Activated T-helper 17 cell treated with anti-CD3 and anti-CD28 coated beads, Interleukin-2, amount 50 U/mL, for 72 hours (primary cell): ENCODE measurements around the gene BAMBI. TPM values are rescaled to one million over a fixed set of nuclear protein-coding genes. Genes with fewer than 3 reads are reported as not detected.

Experiments used
- ATAC-seq: fragments of 150-1000 bp; cut with Tn5 transposase; replicated peaks from 2 replicates; pipeline ENCODE4 v1.10.0; 2021; ENCODE audit warnings: mild to moderate bottlenecking, moderate library complexity
- H3K27ac Mint-ChIP-seq: one replicate; pipeline ENCODE4 v1.8.0; 2022; ENCODE audit warnings: mixed read lengths
- H3K27me3 Mint-ChIP-seq: one replicate; pipeline ENCODE4 v1.8.0; 2022; ENCODE audit warnings: mixed read lengths
- H3K36me3 Mint-ChIP-seq: one replicate; pipeline ENCODE4 v1.8.0; 2022; ENCODE audit warnings: low read depth, mild to moderate bottlenecking, mixed read lengths
- H3K4me1 Mint-ChIP-seq: one replicate; pipeline ENCODE4 v1.8.0; 2022; ENCODE audit warnings: mixed read lengths
- H3K4me3 Mint-ChIP-seq: one replicate; pipeline ENCODE4 v1.8.0; 2022; ENCODE audit warnings: mild to moderate bottlenecking, mixed read lengths
- H3K9me3 Mint-ChIP-seq: one replicate; pipeline ENCODE4 v1.8.0; 2022; ENCODE audit warnings: mixed read lengths
- total RNA-seq, 2 donors: library from RNA; stranded (reverse); gene quantifications; one replicate each; pipeline ENCODE4 v1.2.3, GENCODE V29; 2022

The BAMBI gene
- total RNA-seq, 2 donors from 2014 or later, result not detected

GRCh38 chr10:28664369-28664740 lies 13.0 kb upstream of the BAMBI start:
- H3K36me3 Mint-ChIP-seq, result no peaks in the 10 kb centered on the region
- no peak overlapping the region for H3K4me3 Mint-ChIP-seq
- peaks cover 39% of the 10 kb centered on the region for H3K27me3 Mint-ChIP-seq
- no peak for ATAC-seq
- no peaks in the 10 kb centered on the region for H3K9me3 Mint-ChIP-seq
- no peak overlapping the region for H3K27ac Mint-ChIP-seq
- peaks cover 5% of the 10 kb centered on the region for H3K4me1 Mint-ChIP-seq

DNA sequence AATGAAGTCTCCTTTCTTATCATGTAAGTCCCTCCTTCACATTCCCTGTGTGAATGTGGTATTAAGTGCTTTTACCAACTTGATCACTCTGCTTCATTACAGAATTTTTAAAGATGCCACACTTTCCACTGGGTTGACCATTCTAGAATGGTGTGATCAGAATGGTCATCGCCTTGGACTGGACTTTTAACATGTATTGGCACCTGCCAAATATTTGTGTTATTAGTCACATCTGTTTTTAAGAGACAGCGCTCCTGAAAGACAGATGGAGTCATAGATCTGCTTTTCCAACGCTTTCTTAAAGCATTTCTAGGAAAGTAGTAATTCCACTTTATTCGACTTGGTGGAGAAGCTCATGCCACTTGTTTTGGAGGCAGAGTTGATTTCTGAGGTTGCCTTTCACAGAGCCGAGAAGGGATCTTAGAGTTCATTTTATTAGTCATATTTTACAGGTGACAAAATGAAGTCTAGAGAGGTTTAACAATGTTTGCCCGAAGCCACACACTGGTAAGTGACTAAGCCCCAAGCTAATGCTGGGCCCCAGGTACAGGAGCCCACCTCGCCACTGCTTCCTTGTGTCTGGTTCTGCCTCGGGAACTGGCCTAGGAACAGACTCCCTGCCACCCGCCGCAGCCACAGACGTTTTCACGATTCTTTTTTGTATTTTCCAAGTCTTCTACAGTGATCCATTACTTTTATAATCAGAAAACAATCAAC lies 10.4 kb upstream of the BAMBI start:
- Mint-ChIP-seq H3K4me1 (peaks cover 5% of the 10 kb centered on the region), H3K4me3 (no peak overlapping the region), H3K36me3 (no peaks in the 10 kb centered on the region), H3K9me3 (no peaks in the 10 kb centered on the region), H3K27me3 (peaks cover 54% of the 10 kb centered on the region), H3K27ac (no peak overlapping the region)
- no peak for ATAC-seq

DNA sequence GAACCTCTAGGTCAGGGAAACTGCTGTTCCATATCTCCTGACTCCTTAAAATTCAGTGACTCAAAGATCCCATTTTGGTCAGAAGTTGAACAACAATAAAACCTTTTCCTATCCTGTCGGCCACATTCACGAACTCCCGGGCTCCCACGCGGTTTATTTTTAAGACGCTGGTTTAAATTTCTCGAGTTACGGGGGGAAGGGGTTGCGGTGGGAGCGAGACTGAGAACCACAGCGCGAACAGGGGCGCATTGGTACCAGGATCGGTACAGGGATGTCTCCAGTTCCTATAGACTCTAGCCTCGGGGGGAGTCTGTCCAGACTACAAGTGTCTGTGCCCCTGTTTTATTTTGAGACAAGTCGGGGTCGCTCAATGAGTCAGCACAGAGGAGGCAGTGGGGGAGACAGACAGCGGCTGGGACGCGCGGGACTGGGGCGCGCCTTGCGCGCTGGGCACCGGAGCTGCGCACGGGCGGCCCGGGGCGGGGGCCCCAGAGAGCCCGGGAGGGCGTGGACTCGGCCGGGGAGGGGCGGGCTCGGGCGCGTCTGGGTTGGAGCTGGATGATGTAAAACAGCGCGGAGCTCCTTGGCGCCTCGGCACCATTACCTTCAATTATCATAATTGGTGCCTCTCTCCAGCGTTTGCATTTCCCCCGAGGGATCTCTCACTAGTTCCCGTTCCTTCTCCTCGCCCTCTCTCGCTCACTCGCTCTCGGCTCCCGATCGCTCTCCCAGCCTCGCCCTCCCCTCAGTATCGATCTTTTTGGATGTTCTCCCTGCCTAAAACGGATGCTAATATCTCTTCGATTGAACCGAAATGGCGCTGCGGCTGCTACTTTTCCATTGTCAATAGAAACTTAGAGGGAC lies 8.7 kb upstream of the BAMBI start:
- Mint-ChIP-seq H3K27me3 (peaks cover 61% of the 10 kb centered on the region), H3K4me3 (peak overlapping the region; percentile 61), H3K27ac (no peak overlapping the region), H3K4me1 (peaks cover 5% of the 10 kb centered on the region), H3K36me3 (no peaks in the 10 kb centered on the region), H3K9me3 (no peaks in the 10 kb centered on the region)
- ATAC-seq, result peak; percentile 51

DNA sequence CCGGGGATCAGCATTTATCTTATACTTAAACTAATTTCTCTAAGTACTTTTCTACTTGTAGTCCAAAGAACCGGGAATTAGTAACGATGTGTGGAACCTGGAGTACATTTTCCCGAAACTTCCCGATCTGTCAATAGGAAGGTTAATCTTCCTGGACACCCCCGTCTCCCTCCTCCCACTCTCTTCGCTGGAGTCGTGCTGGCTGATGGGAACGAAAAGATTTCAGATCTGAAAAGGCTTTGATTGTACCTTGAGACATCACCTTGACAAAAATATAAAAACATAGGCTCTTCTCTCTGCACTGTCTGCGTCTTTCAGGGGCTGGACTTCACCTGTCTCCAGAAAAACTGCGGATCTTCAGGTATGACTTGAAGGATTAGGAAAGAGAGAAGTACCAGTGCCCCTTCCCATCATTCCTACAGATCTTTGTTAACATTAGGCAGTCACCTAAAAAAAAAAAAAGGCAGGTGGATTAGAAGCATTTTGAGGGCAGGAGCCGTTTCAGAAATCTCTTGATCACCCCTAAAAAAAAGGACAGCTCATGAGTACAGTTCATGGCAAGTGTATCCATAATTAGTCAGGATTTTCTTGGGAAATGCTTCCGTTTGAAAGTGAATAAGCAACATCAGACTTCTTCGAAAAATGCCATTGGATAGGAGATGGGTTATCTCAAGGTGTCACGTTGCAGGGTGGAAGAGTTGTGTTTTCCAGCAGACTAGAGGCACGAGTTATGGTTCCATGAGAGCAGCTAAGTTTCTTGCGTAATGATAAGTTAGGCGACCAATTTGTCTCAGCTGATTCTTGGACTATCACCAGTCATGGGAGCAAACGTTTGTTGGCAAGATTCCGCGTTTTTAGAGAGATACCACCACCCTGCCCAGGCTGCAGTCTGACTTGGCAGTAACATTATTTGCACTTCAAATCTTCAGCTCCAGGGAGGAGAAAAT lies 7.8 kb upstream of the BAMBI start:
- Mint-ChIP-seq H3K27me3 (peaks cover 64% of the 10 kb centered on the region), H3K27ac (no peak overlapping the region), H3K9me3 (no peaks in the 10 kb centered on the region)

GRCh38 chr10:28674782-28675181 lies 2.5 kb upstream of the BAMBI start:
- Mint-ChIP-seq H3K9me3 (no peaks in the 10 kb centered on the region), H3K27me3 (peaks cover 55% of the 10 kb centered on the region)
- no peak for ATAC-seq

More for the DNA sequence above, 7.8 kb upstream of the BAMBI start:
- Mint-ChIP-seq H3K36me3 (no peaks in the 10 kb centered on the region), H3K4me1 (peaks cover 5% of the 10 kb centered on the region), H3K4me3 (peak overlapping the region; percentile 61)
- no peak for ATAC-seq

DNA sequence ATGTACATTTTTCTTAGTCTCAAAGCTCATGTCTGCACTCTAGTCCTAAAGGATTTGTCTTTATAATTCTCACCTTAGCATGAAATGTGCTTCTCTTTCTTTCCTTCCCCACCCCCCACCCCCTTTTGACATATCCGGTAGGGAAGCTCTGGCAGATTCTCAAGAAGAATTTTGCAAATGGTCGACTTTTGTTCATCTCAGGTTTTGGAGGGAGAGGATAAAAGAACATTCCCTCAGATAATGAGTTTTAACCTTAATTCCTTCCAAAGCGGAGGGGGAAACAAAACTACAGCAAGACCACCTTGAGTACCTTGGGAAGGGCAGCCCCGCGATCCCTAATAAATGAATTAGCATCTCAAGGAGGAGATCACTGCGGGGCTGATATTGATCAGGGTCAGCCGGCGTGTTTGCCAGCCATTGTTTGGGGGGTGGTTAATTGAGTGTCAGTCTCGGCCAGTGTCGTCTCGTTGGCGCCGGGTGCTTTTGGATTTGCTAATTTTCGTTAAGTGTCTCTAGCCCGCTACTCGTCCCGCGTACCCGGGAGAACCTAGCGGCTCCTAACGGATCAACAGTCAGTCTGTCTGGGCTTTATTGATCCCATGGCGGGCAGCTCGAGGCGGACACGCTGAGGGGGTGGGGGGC lies 874 bp upstream of the BAMBI start:
- Mint-ChIP-seq H3K27ac (no peak overlapping the region), H3K27me3 (peaks cover 61% of the 10 kb centered on the region), H3K9me3 (no peaks in the 10 kb centered on the region), H3K4me3 (peak overlapping the region; percentile 62), H3K36me3 (no peaks in the 10 kb centered on the region), H3K4me1 (peaks cover 13% of the 10 kb centered on the region)
- peak; percentile 1 for ATAC-seq

More at GRCh38 chr10:28674782-28675181, 2.5 kb upstream of the BAMBI start:
- H3K4me3 Mint-ChIP-seq, result no peak overlapping the region
- H3K36me3 Mint-ChIP-seq, result no peaks in the 10 kb centered on the region
- peaks cover 9% of the 10 kb centered on the region for H3K4me1 Mint-ChIP-seq
- no peak overlapping the region for H3K27ac Mint-ChIP-seq

DNA sequence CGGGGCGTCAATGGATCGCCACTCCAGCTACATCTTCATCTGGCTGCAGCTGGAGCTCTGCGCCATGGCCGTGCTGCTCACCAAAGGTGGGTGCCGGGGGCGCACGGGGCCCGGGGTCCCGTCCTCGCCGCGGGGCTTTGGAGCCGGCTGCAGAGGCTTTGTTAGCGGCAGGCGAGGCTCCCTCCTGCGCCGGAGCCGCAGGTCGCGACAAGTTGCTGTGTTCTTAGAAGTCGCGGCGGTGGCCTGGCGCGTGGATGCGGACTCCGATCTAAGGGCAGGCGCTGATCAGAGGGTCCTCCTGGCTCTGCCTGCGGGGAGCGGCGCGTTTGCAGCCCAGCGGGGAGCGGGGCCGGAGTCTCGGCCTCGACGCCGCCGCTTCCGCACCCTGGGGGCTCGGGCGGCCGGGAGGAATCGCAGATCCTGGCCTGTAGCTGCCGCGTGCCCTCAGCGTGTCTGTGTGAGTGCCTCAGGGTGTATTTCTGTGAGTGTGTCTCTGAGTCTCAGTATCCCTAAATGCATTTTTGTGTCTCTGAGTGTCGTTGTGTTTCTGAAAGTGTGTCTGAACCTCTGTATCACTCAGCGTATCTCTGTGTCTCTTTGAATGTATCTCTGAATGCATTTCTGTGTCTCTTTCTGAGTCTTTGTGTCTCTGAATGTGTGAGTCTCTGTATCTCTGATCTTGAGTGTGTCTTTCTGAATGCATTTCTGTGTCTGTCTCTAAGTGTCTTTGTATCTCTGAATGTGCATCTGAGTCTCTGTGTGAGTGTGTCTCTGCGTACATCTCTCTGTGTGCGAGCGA lies 766 bp downstream of the BAMBI start:
- no peaks in the 10 kb centered on the region for H3K36me3 Mint-ChIP-seq

DNA sequence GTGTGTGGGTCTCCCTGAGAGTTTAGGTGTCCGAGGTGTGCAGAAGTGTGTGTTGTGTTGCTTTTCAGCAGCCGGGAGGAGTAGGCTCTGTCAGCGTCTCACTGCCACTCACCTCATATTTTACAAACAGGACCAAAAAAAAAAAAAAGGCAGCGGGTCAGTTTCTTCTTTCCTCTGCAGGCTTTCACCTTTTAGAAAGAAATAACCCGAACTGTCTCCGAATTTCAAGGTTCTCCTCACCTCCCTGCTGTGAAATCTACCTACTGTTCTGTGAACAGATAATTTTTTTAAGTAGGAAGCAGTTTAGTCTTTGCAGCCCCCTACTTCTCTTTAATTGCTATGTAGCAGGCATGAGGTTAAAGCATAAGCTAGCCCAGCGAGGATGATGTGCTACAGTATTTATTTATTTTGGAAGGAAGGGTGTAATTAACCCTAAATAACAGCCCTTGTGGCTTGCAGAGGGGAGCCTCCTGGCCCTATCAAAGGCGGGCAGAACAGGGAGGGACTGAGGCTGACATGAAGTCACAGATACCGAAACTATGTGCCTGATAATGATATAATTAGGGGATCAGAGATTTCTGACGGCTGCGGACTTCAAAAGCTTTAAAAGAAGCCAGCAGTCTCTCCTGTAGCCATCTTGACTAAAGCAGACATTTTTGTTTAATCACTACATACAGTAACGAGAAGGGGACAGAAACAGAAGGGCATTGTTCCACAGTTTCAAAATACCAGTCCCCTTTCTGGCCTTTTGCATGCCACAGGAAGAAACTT lies 1.6 kb downstream of the BAMBI start:
- H3K4me3 Mint-ChIP-seq, result peak overlapping the region; percentile 88
- peak overlapping the region; percentile 58 for H3K27ac Mint-ChIP-seq
- H3K27me3 Mint-ChIP-seq, result peaks cover 51% of the 10 kb centered on the region
- no peaks in the 10 kb centered on the region for H3K36me3 Mint-ChIP-seq
- H3K4me1 Mint-ChIP-seq, result peaks cover 13% of the 10 kb centered on the region
- ATAC-seq, result no peak
- no peaks in the 10 kb centered on the region for H3K9me3 Mint-ChIP-seq

More for the DNA sequence above, 766 bp downstream of the BAMBI start:
- ATAC-seq, result no peak
- Mint-ChIP-seq H3K9me3 (no peaks in the 10 kb centered on the region), H3K27me3 (peaks cover 59% of the 10 kb centered on the region), H3K27ac (peak overlapping the region; percentile 58), H3K4me3 (peak overlapping the region; percentile 88), H3K4me1 (peaks cover 13% of the 10 kb centered on the region)

- Mint-ChIP-seq H3K4me1 (peaks cover 13% of the 10 kb centered on the region), H3K4me3 (peak overlapping the region; percentile 31)
Measured at GRCh38 chr10:28679581-28680357, 2.4 kb downstream of the BAMBI start.

DNA sequence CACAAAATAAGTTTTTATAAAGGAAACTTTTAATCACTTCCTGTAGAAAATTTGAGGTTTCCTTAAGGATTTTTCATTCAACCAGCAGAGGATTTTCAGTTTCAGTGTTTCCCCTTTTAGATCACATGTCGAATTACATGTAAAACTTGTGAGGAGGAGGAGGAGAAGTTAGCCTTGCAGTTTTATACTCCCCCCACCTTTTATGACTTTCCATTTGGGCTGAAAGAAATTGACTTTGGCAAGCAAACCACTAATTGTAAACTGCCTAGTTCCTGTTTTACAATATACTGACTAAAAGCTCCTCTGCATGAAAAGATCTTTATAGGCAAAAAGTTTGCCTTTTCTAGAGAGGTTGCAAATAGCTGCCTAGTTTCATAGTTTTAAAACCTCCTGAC lies 3.0 kb downstream of the BAMBI start:
- Mint-ChIP-seq H3K36me3 (no peaks in the 10 kb centered on the region), H3K27ac (no peak overlapping the region), H3K4me1 (peaks cover 13% of the 10 kb centered on the region), H3K27me3 (peaks cover 52% of the 10 kb centered on the region), H3K9me3 (no peaks in the 10 kb centered on the region), H3K4me3 (peak overlapping the region; percentile 31)
- no peak for ATAC-seq

More at GRCh38 chr10:28679581-28680357, 2.4 kb downstream of the BAMBI start:
- ATAC-seq, result no peak
- H3K36me3 Mint-ChIP-seq, result no peaks in the 10 kb centered on the region
- H3K9me3 Mint-ChIP-seq, result no peaks in the 10 kb centered on the region
- H3K27ac Mint-ChIP-seq, result no peak overlapping the region
- peaks cover 52% of the 10 kb centered on the region for H3K27me3 Mint-ChIP-seq

DNA sequence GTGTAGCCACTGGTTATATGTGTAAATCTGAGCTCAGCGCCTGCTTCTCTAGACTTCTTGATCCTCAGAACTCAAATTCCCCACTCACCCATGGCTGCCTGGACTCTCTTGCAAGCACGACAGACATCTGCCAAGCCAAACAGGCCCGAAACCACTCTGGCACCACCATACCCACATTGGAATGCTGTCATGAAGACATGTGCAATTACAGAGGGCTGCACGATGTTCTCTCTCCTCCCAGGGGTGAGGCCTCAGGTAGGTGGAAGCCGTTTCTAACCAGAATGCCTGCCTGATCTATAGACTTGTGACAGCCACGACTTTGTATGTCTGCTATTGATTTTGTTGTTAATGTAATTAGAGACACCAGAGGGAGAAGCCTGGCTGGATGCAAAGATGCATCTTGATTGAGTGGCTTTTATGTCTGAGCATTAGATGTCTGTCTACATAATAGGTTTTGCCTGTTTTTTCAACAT lies 4.0 kb downstream of the BAMBI start:
- Mint-ChIP-seq H3K36me3 (no peaks in the 10 kb centered on the region), H3K9me3 (no peaks in the 10 kb centered on the region), H3K4me1 (peaks cover 13% of the 10 kb centered on the region), H3K4me3 (no peak overlapping the region), H3K27me3 (peaks cover 52% of the 10 kb centered on the region), H3K27ac (no peak overlapping the region)
- ATAC-seq, result no peak
